NCI-H187 treated with DMSO at 0.1 percent for 48 hours (cell line): ENCODE measurements around the gene ADISSP.
"Not testable (repeated sequence)": the region's sequence is repeated elsewhere in the genome, so short reads cannot be mapped to it uniquely, and the experiment has no call there.

Experiments used
- DNase-seq: peaks from one replicate; lab custom pipeline; 2025; lab: John Stamatoyannopoulos, UW

Gene ADISSP

GRCh38 chr20:3797592-3798372 lies 30.2 kb upstream of the ADISSP start:
- no peak for DNase-seq

- no peak for DNase-seq
Measured at GRCh38 chr20:3797226-3797545, 29.6 kb upstream of the ADISSP start.

GRCh38 chr20:3796477-3797225 lies 29.1 kb upstream of the ADISSP start:
- no peak for DNase-seq

- peak; percentile 92 for DNase-seq
Measured at GRCh38 chr20:3795511-3796468, 28.2 kb upstream of the ADISSP start, which contains the start of gene CDC25B. TSS of gene CDC25B (plus strand) at chr20:3796310. CDS start at chr20:3796532, 222 bp downstream.

GRCh38 chr20:3794701-3795420 lies 27.3 kb upstream of the ADISSP start:
- no peak for DNase-seq

- not testable (repeated sequence) for DNase-seq
Measured at GRCh38 chr20:3794168-3794567, 26.6 kb upstream of the ADISSP start.

GRCh38 chr20:3789201-3789600 lies 21.6 kb upstream of the ADISSP start:
- DNase-seq: not testable (repeated sequence)

- no peak for DNase-seq
Measured at GRCh38 chr20:3788685-3789155, 21.2 kb upstream of the ADISSP start.

GRCh38 chr20:3787324-3788014 lies 19.9 kb upstream of the ADISSP start:
- no peak for DNase-seq

GRCh38 chr20:3786665-3787323 lies 19.2 kb upstream of the ADISSP start, which contains the start of gene CENPB:
TSS of gene CENPB (minus strand) at chr20:3786740. CDS start at chr20:3786483, 257 bp downstream.
- DNase-seq: peak; percentile 47

- DNase-seq: no peak
Measured at GRCh38 chr20:3786126-3786484, 18.6 kb upstream of the ADISSP start.

- DNase-seq: no peak
Measured at GRCh38 chr20:3785240-3786125, 17.9 kb upstream of the ADISSP start.

GRCh38 chr20:3784863-3785239 lies 17.3 kb upstream of the ADISSP start:
- no peak for DNase-seq

- DNase-seq: no peak
Measured at GRCh38 chr20:3784216-3784853, 16.8 kb upstream of the ADISSP start.

- DNase-seq: no peak
Measured at GRCh38 chr20:3783511-3784195, 16.1 kb upstream of the ADISSP start.

- DNase-seq: no peak
Measured at GRCh38 chr20:3783068-3783489, 15.5 kb upstream of the ADISSP start.

GRCh38 chr20:3782597-3782996 lies 15.0 kb upstream of the ADISSP start:
- DNase-seq: no peak
